SK-N-SH treated with all-trans-retinoic acid at 6 μM for 48 hours (cell line): ENCODE measurements around the gene C11orf21.

Experiments used
- ATAC-seq: fragments of 200-7000 bp; cut with Tn5 transposase; 3 replicates; pipeline ENCODE4 v1.9.1; 2020; ENCODE audit warnings: mild to moderate bottlenecking, moderate library complexity
- ARNTL ChIP-seq: fragments of 450-650 bp; formaldehyde crosslinking; IDR thresholded peaks from 2 replicates; pipeline ENCODE4 v1.5.0; 2020; ENCODE audit warnings: low read depth, mild to moderate bottlenecking, moderate library complexity, borderline replicate concordance
- BACH2 ChIP-seq: fragments of 250-450 bp; sonication (Bioruptor Pico); IDR thresholded peaks from 2 replicates; pipeline ENCODE4 v1.9.0; 2021; ENCODE audit warnings: mild to moderate bottlenecking, borderline replicate concordance
- CREB5 ChIP-seq: fragments of 250-450 bp; sonication (Bioruptor Pico); IDR thresholded peaks from 2 replicates; pipeline ENCODE4 v1.5.1; 2020; ENCODE audit warnings: low read depth, mild to moderate bottlenecking, moderate library complexity
- CSDC2 ChIP-seq: fragments of 250-450 bp; sonication (Bioruptor Pico); IDR thresholded peaks from 2 replicates; pipeline ENCODE4 v1.5.0; 2020; ENCODE audit warnings: mild to moderate bottlenecking, moderate library complexity
- CSRNP3 ChIP-seq: fragments of 250-450 bp; sonication (Bioruptor Pico); IDR thresholded peaks from 2 replicates; pipeline ENCODE4 v1.5.1; 2021; ENCODE audit warnings: mild to moderate bottlenecking, moderate library complexity
- GLIS3 ChIP-seq: fragments of 250-450 bp; sonication (Bioruptor Pico); IDR thresholded peaks from 2 replicates; pipeline ENCODE4 v1.5.0; 2020; ENCODE audit warnings: mild to moderate bottlenecking, moderate library complexity
- OSR1 ChIP-seq: fragments of 250-450 bp; sonication (Bioruptor Pico); IDR thresholded peaks from 2 replicates; pipeline ENCODE4 v1.8.0; 2022; ENCODE audit warnings: moderate library complexity, mild to moderate bottlenecking, inconsistent platforms
- PATZ1 ChIP-seq: fragments of 250-450 bp; sonication (Bioruptor Pico); IDR thresholded peaks from 2 replicates; pipeline ENCODE4 v1.8.0; 2020; ENCODE audit warnings: mild to moderate bottlenecking, moderate library complexity, borderline replicate concordance
- POU6F1 ChIP-seq: fragments of 250-450 bp; sonication (Bioruptor Pico); IDR thresholded peaks from 2 replicates; pipeline ENCODE4 v1.8.0; 2021; ENCODE audit warnings: low read depth, mild to moderate bottlenecking, moderate library complexity, borderline replicate concordance
- PPARA ChIP-seq: fragments of 250-450 bp; sonication (Bioruptor Pico); IDR thresholded peaks from 2 replicates; pipeline ENCODE4 v1.5.0; 2020; ENCODE audit warnings: mild to moderate bottlenecking, borderline replicate concordance
- RARB ChIP-seq: fragments of 250-450 bp; sonication (Bioruptor Pico); IDR thresholded peaks from 2 replicates; pipeline ENCODE4 v1.8.0; 2021; ENCODE audit warnings: mild to moderate bottlenecking, moderate library complexity
- SNAI2 ChIP-seq: fragments of 250-450 bp; sonication (Bioruptor Pico); IDR thresholded peaks from 2 replicates; pipeline ENCODE4 v1.5.0; 2020; ENCODE audit warnings: mild to moderate bottlenecking, moderate library complexity
- TCF4 ChIP-seq: fragments of 250-450 bp; sonication (Bioruptor Pico); IDR thresholded peaks from 2 replicates; pipeline ENCODE4 v1.8.0; 2021; ENCODE audit warnings: mild to moderate bottlenecking, moderate library complexity, borderline replicate concordance
- TOX ChIP-seq: fragments of 250-450 bp; sonication (Bioruptor Pico); IDR thresholded peaks from 2 replicates; pipeline ENCODE4 v1.8.0; 2021; ENCODE audit warnings: mild to moderate bottlenecking, moderate library complexity, borderline replicate concordance
- TSHZ2 ChIP-seq: fragments of 250-450 bp; sonication (Bioruptor Pico); IDR thresholded peaks from 2 replicates; pipeline ENCODE4 v1.5.0; 2020; ENCODE audit warnings: mild to moderate bottlenecking, moderate library complexity
- ZC3H10 ChIP-seq: fragments of 250-450 bp; sonication (Bioruptor Pico); IDR thresholded peaks from 2 replicates; pipeline ENCODE4 v1.5.1; 2021; ENCODE audit warnings: mild to moderate bottlenecking, moderate library complexity
- ZFP3 ChIP-seq: fragments of 250-450 bp; sonication (Bioruptor Pico); IDR thresholded peaks from 2 replicates; pipeline ENCODE4 v1.5.0; 2020; ENCODE audit warnings: mild to moderate bottlenecking, moderate library complexity
- ZFP30 ChIP-seq: fragments of 450-650 bp; formaldehyde crosslinking; IDR thresholded peaks from 2 replicates; pipeline ENCODE4 v1.5.0; 2022; ENCODE audit warnings: mild to moderate bottlenecking, moderate library complexity
- ZNF565 ChIP-seq: fragments of 450-650 bp; formaldehyde crosslinking; conservative IDR thresholded peaks from 2 replicates; pipeline ENCODE4 v1.5.0; 2020; ENCODE audit warnings: low read depth, mild to moderate bottlenecking, moderate library complexity
- ZNF70 ChIP-seq: fragments of 450-650 bp; formaldehyde crosslinking; IDR thresholded peaks from 2 replicates; pipeline ENCODE4 v1.5.0; 2020; ENCODE audit warnings: mild to moderate bottlenecking, moderate library complexity
- ZNF8 ChIP-seq: fragments of 450-650 bp; formaldehyde crosslinking; IDR thresholded peaks from 2 replicates; pipeline ENCODE4 v1.5.0; 2020; ENCODE audit warnings: mild to moderate bottlenecking, moderate library complexity

Gene C11orf21

GRCh38 chr11:2300936-2301630 is 635 bp downstream of the C11orf21 start:
- TF ChIP-seq BACH2 (CRISPR knock-in tag) (no peak), TOX (no peak), POU6F1 (CRISPR knock-in tag) (no peak), CSDC2 (CRISPR knock-in tag) (no peak), PATZ1 (CRISPR knock-in tag) (no peak), ZNF8 (CRISPR knock-in tag) (no peak), ZC3H10 (no peak), SNAI2 (no peak), CSRNP3 (no peak), TCF4 (CRISPR knock-in tag) (no peak), OSR1 (no peak), ZNF70 (CRISPR knock-in tag) (no peak), ZNF565 (CRISPR knock-in tag) (no peak), PPARA (CRISPR knock-in tag) (no peak), RARB (no peak), ZFP30 (CRISPR knock-in tag) (no peak), GLIS3 (CRISPR knock-in tag) (no peak), CREB5 (no peak), ARNTL (no peak)
- ATAC-seq = no peak

- no peak for TF ChIP-seq OSR1
- TF ChIP-seq CSDC2 (CRISPR knock-in tag) = no peak
- TF ChIP-seq ZFP3 (CRISPR knock-in tag) = no peak
- no peak for TF ChIP-seq TSHZ2 (CRISPR knock-in tag)
- no peak for TF ChIP-seq RARB
- no peak for TF ChIP-seq PPARA (CRISPR knock-in tag)
- TF ChIP-seq ZFP30 (CRISPR knock-in tag) = no peak
- no peak for TF ChIP-seq TCF4 (CRISPR knock-in tag)
- ATAC-seq = no peak
Measured at GRCh38 chr11:2300290-2300935, 1.3 kb downstream of the C11orf21 start.

GRCh38 chr11:2299773-2300172 is 1.9 kb downstream of the C11orf21 start:
- TF ChIP-seq ZNF565 (CRISPR knock-in tag) (no peak), ZNF8 (CRISPR knock-in tag) (no peak), BACH2 (CRISPR knock-in tag) (no peak), ZC3H10 (no peak), PPARA (CRISPR knock-in tag) (no peak), CSRNP3 (no peak), ARNTL (no peak), TSHZ2 (CRISPR knock-in tag) (no peak), CREB5 (no peak)
- no peak for ATAC-seq
